ENCODE measurements around the gene ECM2. TPM values are rescaled to one million over a fixed set of nuclear protein-coding genes. Genes with fewer than 3 reads are reported as not detected.

Gene ECM2
- total and polyA plus RNA-seq, 4 donors, result 47.8 to 102 (median 60.1) TPM

GRCh38 chr9:92476962-92477361 lies 58.8 kb downstream of the ECM2 start:
- Histone ChIP-seq H3K27ac (ENCODE audit: low read depth in 1 of 2, low read length in 2 of 2) (peak overlapping the region in 1 of 2 donors; percentile 2), H3K4me1 (ENCODE audit: control insufficient read depth in 1 of 2, insufficient read depth in 2 of 2, low read length in 2 of 2) (peaks cover 3 to 9% of the 10 kb centered on the region in 2 donors), H3K4me3 (ENCODE audit: low read length in 2 of 2) (no peak overlapping the region), H3K9me3 (ENCODE audit: control insufficient read depth, low read length) (no peaks in the 10 kb centered on the region), H3K36me3 (ENCODE audit: control insufficient read depth in 1 of 2, insufficient read depth in 2 of 2, low read length in 1 of 2) (peaks cover 3 to 5% of the 10 kb centered on the region in 2 donors), H3K27me3 (ENCODE audit: control insufficient read depth in 1 of 2, insufficient read depth in 2 of 2, low read length in 1 of 2) (no peaks in the 10 kb centered on the region)
- 89 to 96% methylated on average over 1 of the region's 1 CpG for WGBS, 2 donors
- intact Hi-C loops (cut with DNase I), result no loop called here
- ATAC-seq (ENCODE audit: low FRiP score) (no peak), DNase-seq (no peak)

GRCh38 chr9:92474587-92474986 lies 61.2 kb downstream of the ECM2 start:
- Histone ChIP-seq H3K27me3 (ENCODE audit: control insufficient read depth in 1 of 2, insufficient read depth in 2 of 2, low read length in 1 of 2) (no peaks in the 10 kb centered on the region), H3K9me3 (ENCODE audit: control insufficient read depth, low read length) (no peaks in the 10 kb centered on the region), H3K27ac (ENCODE audit: low read depth in 1 of 2, low read length in 2 of 2) (no peak overlapping the region), H3K4me1 (ENCODE audit: control insufficient read depth in 1 of 2, insufficient read depth in 2 of 2, low read length in 2 of 2) (peaks cover 3 to 9% of the 10 kb centered on the region in 2 donors), H3K36me3 (ENCODE audit: control insufficient read depth in 1 of 2, insufficient read depth in 2 of 2, low read length in 1 of 2) (peaks cover 3 to 5% of the 10 kb centered on the region in 2 donors), H3K4me3 (ENCODE audit: low read length in 2 of 2) (no peak overlapping the region)
- ATAC-seq (ENCODE audit: low FRiP score) (no peak), DNase-seq (no peak)
- intact Hi-C loops (cut with DNase I), result no loop called here
- 81 to 85% methylated on average over 3 of the region's 3 CpGs for whole genome bisulfite sequencing, 2 donors

GRCh38 chr9:92468206-92468605 lies 67.6 kb downstream of the ECM2 start:
- Histone ChIP-seq H3K27me3 (ENCODE audit: control insufficient read depth in 1 of 2, insufficient read depth in 2 of 2, low read length in 1 of 2) (no peaks in the 10 kb centered on the region), H3K4me1 (ENCODE audit: control insufficient read depth in 1 of 2, insufficient read depth in 2 of 2, low read length in 2 of 2) (peaks cover 0 to 2% of the 10 kb centered on the region in 2 donors), H3K27ac (ENCODE audit: low read depth in 1 of 2, low read length in 2 of 2) (no peak overlapping the region), H3K36me3 (ENCODE audit: control insufficient read depth in 1 of 2, insufficient read depth in 2 of 2, low read length in 1 of 2) (peaks cover 6 to 7% of the 10 kb centered on the region in 2 donors), H3K4me3 (ENCODE audit: low read length in 2 of 2) (no peak overlapping the region), H3K9me3 (ENCODE audit: control insufficient read depth, low read length) (no peaks in the 10 kb centered on the region)
- ATAC-seq (ENCODE audit: low FRiP score) (no peak), DNase-seq (no peak)
- WGBS, 2 donors, result 97 to 98% methylated on average over 2 of the region's 2 CpGs
- intact Hi-C loops (cut with DNase I), result no loop called here

GRCh38 chr9:92467511-92467910 lies 68.3 kb downstream of the ECM2 start:
- Histone ChIP-seq H3K36me3 (ENCODE audit: control insufficient read depth in 1 of 2, insufficient read depth in 2 of 2, low read length in 1 of 2) (peaks cover 3 to 4% of the 10 kb centered on the region in 2 donors), H3K9me3 (ENCODE audit: control insufficient read depth, low read length) (no peaks in the 10 kb centered on the region), H3K27me3 (ENCODE audit: control insufficient read depth in 1 of 2, insufficient read depth in 2 of 2, low read length in 1 of 2) (no peaks in the 10 kb centered on the region), H3K4me3 (ENCODE audit: low read length in 2 of 2) (no peak overlapping the region), H3K27ac (ENCODE audit: low read depth in 1 of 2, low read length in 2 of 2) (peak overlapping the region in 1 of 2 donors; percentile 63), H3K4me1 (ENCODE audit: control insufficient read depth in 1 of 2, insufficient read depth in 2 of 2, low read length in 2 of 2) (peaks cover 4 to 5% of the 10 kb centered on the region in 2 donors)
- DNase-seq (no peak), ATAC-seq (ENCODE audit: low FRiP score) (no peak)
- 67 to 78% methylated on average over 2 of the region's 2 CpGs for WGBS, 2 donors
- intact Hi-C loops (cut with DNase I), result no loop called here

- no peak for ATAC-seq (ENCODE audit: low FRiP score)
- H3K27me3 ChIP-seq (ENCODE audit: control insufficient read depth in 1 of 2, insufficient read depth in 2 of 2, low read length in 1 of 2), result no peaks in the 10 kb centered on the region
- peaks cover 3 to 4% of the 10 kb centered on the region in 2 donors for H3K36me3 ChIP-seq (ENCODE audit: control insufficient read depth in 1 of 2, insufficient read depth in 2 of 2, low read length in 1 of 2)
- no peak overlapping the region for H3K4me3 ChIP-seq (ENCODE audit: low read length in 2 of 2)
- 78 to 86% methylated on average over 1 of the region's 1 CpG for WGBS, 2 donors
- peaks cover 4 to 5% of the 10 kb centered on the region in 2 donors for H3K4me1 ChIP-seq (ENCODE audit: control insufficient read depth in 1 of 2, insufficient read depth in 2 of 2, low read length in 2 of 2)
- no peak for DNase-seq
- H3K27ac ChIP-seq (ENCODE audit: low read depth in 1 of 2, low read length in 2 of 2), result peak overlapping the region in 1 of 2 donors; percentile 43
- no peaks in the 10 kb centered on the region for H3K9me3 ChIP-seq (ENCODE audit: control insufficient read depth, low read length)
- intact Hi-C loops (cut with DNase I), result no loop called here
Observed at GRCh38 chr9:92467041-92467440, 68.7 kb downstream of the ECM2 start.

- no peak for DNase-seq
- intact Hi-C loops (cut with DNase I), result loop anchor here (2.0 to 5.0 kb wide), 3 partner anchors 15 to 153 kb away; partner anchors contain the start of gene ECM2 (in 1 of the 2)
- no peaks in the 10 kb centered on the region for H3K9me3 ChIP-seq (ENCODE audit: control insufficient read depth, low read length)
- 1 to 11% methylated on average over 3 of the region's 3 CpGs for WGBS, 2 donors
- peaks cover 4 to 5% of the 10 kb centered on the region in 2 donors for H3K4me1 ChIP-seq (ENCODE audit: control insufficient read depth in 1 of 2, insufficient read depth in 2 of 2, low read length in 2 of 2)
- H3K4me3 ChIP-seq (ENCODE audit: low read length in 2 of 2), result no peak overlapping the region
- ATAC-seq (ENCODE audit: low FRiP score), result peak; percentile 87
- H3K27me3 ChIP-seq (ENCODE audit: control insufficient read depth in 1 of 2, insufficient read depth in 2 of 2, low read length in 1 of 2), result no peaks in the 10 kb centered on the region
- peak overlapping the region; percentile 98 to 100 for H3K27ac ChIP-seq (ENCODE audit: low read depth in 1 of 2, low read length in 2 of 2)
- H3K36me3 ChIP-seq (ENCODE audit: control insufficient read depth in 1 of 2, insufficient read depth in 2 of 2, low read length in 1 of 2), result peaks cover 3 to 4% of the 10 kb centered on the region in 2 donors
Observed at GRCh38 chr9:92463984-92464383, 71.8 kb downstream of the ECM2 start.

- intact Hi-C loops (cut with DNase I), result loop anchor here in 1 of 2 donors (5.0 kb wide), 1 partner anchor 154 kb away; no protein-coding TSS in a partner anchor
- Histone ChIP-seq H3K27me3 (ENCODE audit: control insufficient read depth in 1 of 2, insufficient read depth in 2 of 2, low read length in 1 of 2) (no peaks in the 10 kb centered on the region), H3K36me3 (ENCODE audit: control insufficient read depth in 1 of 2, insufficient read depth in 2 of 2, low read length in 1 of 2) (peaks cover 3 to 4% of the 10 kb centered on the region in 2 donors), H3K27ac (ENCODE audit: low read depth in 1 of 2, low read length in 2 of 2) (peak overlapping the region; percentile 98), H3K4me3 (ENCODE audit: low read length in 2 of 2) (no peak overlapping the region), H3K9me3 (ENCODE audit: control insufficient read depth, low read length) (no peaks in the 10 kb centered on the region), H3K4me1 (ENCODE audit: control insufficient read depth in 1 of 2, insufficient read depth in 2 of 2, low read length in 2 of 2) (peaks cover 4 to 5% of the 10 kb centered on the region in 2 donors)
- no peak for DNase-seq
- no peak for ATAC-seq (ENCODE audit: low FRiP score)
Observed at GRCh38 chr9:92463387-92463786, 72.4 kb downstream of the ECM2 start.

GRCh38 chr9:92457576-92457975 lies 78.2 kb downstream of the ECM2 start:
- Histone ChIP-seq H3K9me3 (ENCODE audit: control insufficient read depth, low read length) (no peaks in the 10 kb centered on the region), H3K4me1 (ENCODE audit: control insufficient read depth in 1 of 2, insufficient read depth in 2 of 2, low read length in 2 of 2) (no peaks in the 10 kb centered on the region), H3K4me3 (ENCODE audit: low read length in 2 of 2) (no peak overlapping the region), H3K27ac (ENCODE audit: low read depth in 1 of 2, low read length in 2 of 2) (no peak overlapping the region), H3K27me3 (ENCODE audit: control insufficient read depth in 1 of 2, insufficient read depth in 2 of 2, low read length in 1 of 2) (no peaks in the 10 kb centered on the region), H3K36me3 (ENCODE audit: control insufficient read depth in 1 of 2, insufficient read depth in 2 of 2, low read length in 1 of 2) (no peaks in the 10 kb centered on the region)
- DNase-seq (no peak), ATAC-seq (ENCODE audit: low FRiP score) (no peak)
- WGBS, 2 donors, result 92 to 96% methylated on average over 4 of the region's 4 CpGs
- intact Hi-C loops (cut with DNase I), result no loop called here

- 86 to 94% methylated on average over 3 of the region's 3 CpGs for WGBS, 2 donors
- Histone ChIP-seq H3K4me1 (ENCODE audit: control insufficient read depth in 1 of 2, insufficient read depth in 2 of 2, low read length in 2 of 2) (no peaks in the 10 kb centered on the region), H3K9me3 (ENCODE audit: control insufficient read depth, low read length) (no peaks in the 10 kb centered on the region), H3K27me3 (ENCODE audit: control insufficient read depth in 1 of 2, insufficient read depth in 2 of 2, low read length in 1 of 2) (no peaks in the 10 kb centered on the region), H3K4me3 (ENCODE audit: low read length in 2 of 2) (no peak overlapping the region), H3K27ac (ENCODE audit: low read depth in 1 of 2, low read length in 2 of 2) (no peak overlapping the region), H3K36me3 (ENCODE audit: control insufficient read depth in 1 of 2, insufficient read depth in 2 of 2, low read length in 1 of 2) (no peaks in the 10 kb centered on the region)
- intact Hi-C loops (cut with DNase I), result no loop called here
- no peak for DNase-seq
- no peak for ATAC-seq (ENCODE audit: low FRiP score)
Observed at GRCh38 chr9:92455217-92455616, 80.6 kb downstream of the ECM2 start.
